OCI-LY1 (cell line): ENCODE results near the gene TXNL4A.

Source experiments
- H2AFZ ChIP-seq: fragments of 200-600 bp; sonication (generic), shearing (Covaris generic); 2 replicates; pipeline ENCODE4 v1.6.0; 2014; ENCODE audit warnings: antibody characterized with exemption, mild to moderate bottlenecking, low read length
- H3F3A ChIP-seq: fragments of 200-600 bp; sonication (generic), shearing (Covaris generic); 2 replicates; pipeline ENCODE4 v1.6.0; 2014; ENCODE audit warnings: mild to moderate bottlenecking, antibody characterized with exemption, low read length, moderate library complexity; ENCODE audit not compliant: insufficient read depth
- H3K27ac ChIP-seq: fragments of 200-600 bp; sonication (generic); 2 replicates; pipeline ENCODE4 v1.5.1; 2014; ENCODE audit warnings: low read length, mixed run types, mild to moderate bottlenecking, low read depth; ENCODE audit not compliant: poor library complexity, severe bottlenecking
- H3K27me3 ChIP-seq: fragments of 200-600 bp; sonication (generic); 2 replicates; pipeline ENCODE4 v1.6.0; 2014; ENCODE audit warnings: antibody characterized with exemption, mild to moderate bottlenecking, low read length, moderate library complexity; ENCODE audit not compliant: insufficient read depth
- H3K36me3 ChIP-seq: fragments of 200-600 bp; sonication (generic); 2 replicates; pipeline ENCODE4 v1.6.1; 2014; ENCODE audit warnings: mild to moderate bottlenecking, antibody characterized with exemption, low read length, moderate library complexity, mixed read lengths; ENCODE audit not compliant: insufficient read depth
- H3K4me1 ChIP-seq: fragments of 200-600 bp; sonication (generic); 2 replicates; pipeline ENCODE4 v1.5.1; 2014; ENCODE audit warnings: mild to moderate bottlenecking, low read length, moderate library complexity; ENCODE audit not compliant: insufficient read depth, severe bottlenecking
- H3K4me2 ChIP-seq: fragments of 200-600 bp; sonication (generic), shearing (Covaris generic); 2 replicates; pipeline ENCODE4 v1.6.1; 2014; ENCODE audit warnings: low read length
- H3K4me3 ChIP-seq: fragments of 200-600 bp; sonication (generic); 2 replicates; pipeline ENCODE4 v1.5.1; 2014; ENCODE audit warnings: low read length, low read depth, mild to moderate bottlenecking, mixed read lengths; ENCODE audit not compliant: poor library complexity, severe bottlenecking
- H3K79me2 ChIP-seq: fragments of 200-600 bp; shearing (Covaris generic); 2 replicates; pipeline ENCODE4 v1.6.1; 2016; ENCODE audit warnings: mixed run types, low read length, mixed read lengths; ENCODE audit not compliant: insufficient read depth
- H3K9ac ChIP-seq: fragments of 200-600 bp; sonication (generic), shearing (Covaris generic); 2 replicates; pipeline ENCODE4 v1.6.1; 2014; ENCODE audit warnings: mild to moderate bottlenecking, low read length, mixed read lengths
- H3K9me2 ChIP-seq: fragments of 200-600 bp; sonication (generic), shearing (Covaris generic); 2 replicates; pipeline ENCODE4 v1.6.1; 2014; ENCODE audit warnings: low read depth, mild to moderate bottlenecking, low read length, mixed read lengths
- H3K9me3 ChIP-seq: fragments of 200-600 bp; shearing (Covaris generic); 2 replicates; pipeline ENCODE4 v1.6.1; 2014; ENCODE audit warnings: low read length, mixed read lengths
- H4K20me1 ChIP-seq: fragments of 200-600 bp; sonication (generic), shearing (Covaris generic); 2 replicates; pipeline ENCODE4 v1.6.0; 2016; ENCODE audit warnings: mild to moderate bottlenecking, low read length; ENCODE audit not compliant: insufficient read depth
- CTCF ChIP-seq: fragments of 200-600 bp; sonication (generic), shearing (Covaris generic); IDR thresholded peaks from 2 replicates; pipeline ENCODE4 v1.5.1; 2017; ENCODE audit warnings: mild to moderate bottlenecking, antibody characterized with exemption, low read length, moderate library complexity, mixed read lengths
- EZH2 ChIP-seq: fragments of 200-600 bp; sonication (generic), shearing (Covaris generic); IDR thresholded peaks from 2 replicates; pipeline ENCODE4 v1.8.0; 2017; ENCODE audit warnings: borderline replicate concordance, mixed run types, mild to moderate bottlenecking, antibody characterized with exemption, low read length, moderate library complexity, mixed read lengths

TXNL4A gene

GRCh38 chr18:79986726-79987125 is 1.6 kb downstream of the TXNL4A start:
- Histone ChIP-seq H3K4me1 (peaks cover 26% of the 10 kb centered on the region), H3K9me3 (no peaks in the 10 kb centered on the region), H4K20me1 (no peaks in the 10 kb centered on the region), H3K4me3 (peak overlapping the region; percentile 81), H3F3A (no peaks in the 10 kb centered on the region), H3K4me2 (peak overlapping the region; percentile 93), H3K9ac (peak overlapping the region; percentile 93), H3K36me3 (peaks cover 52% of the 10 kb centered on the region), H3K27me3 (no peaks in the 10 kb centered on the region), H3K27ac (no peak overlapping the region), H3K9me2 (no peaks in the 10 kb centered on the region), H2AFZ (no peak overlapping the region), H3K79me2 (peaks cover 64% of the 10 kb centered on the region)
- TF ChIP-seq CTCF: no peak
- TF ChIP-seq EZH2: no peak

- Histone ChIP-seq H3K9ac (no peak overlapping the region), H3K27me3 (no peaks in the 10 kb centered on the region), H3K4me1 (peaks cover 26% of the 10 kb centered on the region), H3K9me3 (no peaks in the 10 kb centered on the region), H3K36me3 (peaks cover 56% of the 10 kb centered on the region), H3K79me2 (peaks cover 80% of the 10 kb centered on the region), H3K27ac (no peak overlapping the region), H3K9me2 (no peaks in the 10 kb centered on the region), H3F3A (no peaks in the 10 kb centered on the region), H2AFZ (no peak overlapping the region), H4K20me1 (no peaks in the 10 kb centered on the region; the same call in 1 of the 2 replicates), H3K4me3 (no peak overlapping the region), H3K4me2 (no peak overlapping the region)
- TF ChIP-seq CTCF (no peak), EZH2 (no peak)
Observed at GRCh38 chr18:79985172-79985571, 3.2 kb downstream of the TXNL4A start.

- H4K20me1 ChIP-seq: peaks cover 3% of the 10 kb centered on the region
Observed at GRCh38 chr18:79983793-79984192, 4.6 kb downstream of the TXNL4A start.

More at GRCh38 chr18:79983793-79984192, 4.6 kb downstream of the TXNL4A start:
- H3K9me2 ChIP-seq: no peaks in the 10 kb centered on the region
- no peak overlapping the region for H3K4me2 ChIP-seq
- no peak overlapping the region for H2AFZ ChIP-seq
- no peak overlapping the region for H3K4me3 ChIP-seq
- H3K27ac ChIP-seq: no peak overlapping the region
- H3K79me2 ChIP-seq: peaks cover 93% of the 10 kb centered on the region
- TF ChIP-seq EZH2: no peak
- TF ChIP-seq CTCF: no peak
- no peaks in the 10 kb centered on the region for H3F3A ChIP-seq
- H3K4me1 ChIP-seq: peaks cover 20% of the 10 kb centered on the region
- H3K27me3 ChIP-seq: no peaks in the 10 kb centered on the region
- no peak overlapping the region for H3K9ac ChIP-seq
- peaks cover 70% of the 10 kb centered on the region for H3K36me3 ChIP-seq
- no peaks in the 10 kb centered on the region for H3K9me3 ChIP-seq
